ENCODE measurements around the gene PLEKHA1.

The PLEKHA1 gene

DNA sequence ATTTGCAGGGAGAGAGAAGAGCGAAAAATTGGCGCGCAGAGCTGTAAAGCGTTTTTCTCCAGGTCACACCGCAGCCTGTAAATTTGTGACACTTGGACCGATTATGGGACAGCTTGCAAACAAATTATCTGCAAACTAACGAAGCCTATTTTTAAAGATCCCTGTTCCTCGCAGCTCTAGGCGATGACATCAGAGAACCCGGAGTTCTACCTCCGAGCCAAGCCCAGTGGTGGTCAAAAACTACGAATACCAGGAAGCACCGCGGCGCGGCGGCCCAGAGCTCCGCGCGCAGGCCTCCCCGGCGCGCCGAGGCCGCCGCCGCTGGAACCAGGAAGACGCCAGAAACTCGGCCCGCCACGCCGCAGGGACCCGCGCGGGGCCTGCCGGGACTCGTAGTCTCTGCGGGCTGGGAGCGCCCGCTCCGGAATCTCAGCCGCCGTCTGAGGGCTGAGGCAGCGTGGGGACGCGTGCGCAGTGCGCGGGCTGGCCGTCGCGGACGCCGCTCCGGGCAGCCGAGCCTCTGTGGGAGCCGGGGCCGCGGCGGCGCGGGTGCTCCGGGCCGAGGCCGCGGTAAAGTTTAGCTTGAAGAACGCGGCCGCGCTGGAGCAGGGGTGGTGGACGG lies at the start of gene PLEKHA1:
TSS of gene PLEKHA1 (plus strand) at position 472 of the 622 bp plus-strand sequence. CDS start 18,493 bp downstream, outside the sequence.
- Mint-ChIP-seq H3K36me3 (ENCODE audit: low read depth) (peaks cover 7% of the 10 kb centered on the region), H3K4me3 (peak within 1 kb of the TSS; percentile 90), H3K9me3 (no peaks in the 10 kb centered on the region), H3K27ac (peak within 1 kb of the TSS; percentile 97), H3K27me3 (peaks cover 29% of the 10 kb centered on the region), H3K4me1 (ENCODE audit: low read depth) (peaks cover 41% of the 10 kb centered on the region)
- DNase-seq = peak; percentile 94

DNA sequence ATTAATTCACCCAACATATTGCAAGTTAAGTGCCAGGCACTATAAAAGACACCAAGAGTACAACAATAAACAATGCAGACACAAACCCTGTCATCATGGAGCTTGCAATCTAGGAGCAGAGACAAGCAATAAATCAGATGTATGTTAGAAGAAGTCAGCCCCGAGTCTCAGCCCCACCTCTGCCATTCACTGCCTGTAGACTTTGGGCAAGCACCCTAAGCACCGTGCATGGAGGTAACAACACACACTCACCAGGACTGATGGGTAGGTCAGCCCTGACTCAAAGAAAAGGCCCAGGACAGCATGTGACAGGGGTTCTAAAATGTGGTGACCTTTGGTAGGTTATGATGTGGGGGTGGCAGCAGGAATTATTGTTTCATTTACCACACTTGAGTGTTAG lies 49.3 kb upstream of the PLEKHA1 start:
- no peak overlapping the region for H3K27ac Mint-ChIP-seq
- no peak for DNase-seq
- H3K4me3 Mint-ChIP-seq = no peak overlapping the region
- H3K4me1 Mint-ChIP-seq (ENCODE audit: low read depth) = no peaks in the 10 kb centered on the region
- H3K9me3 Mint-ChIP-seq = no peaks in the 10 kb centered on the region
- H3K27me3 Mint-ChIP-seq = peaks cover 53% of the 10 kb centered on the region
- H3K36me3 Mint-ChIP-seq (ENCODE audit: low read depth) = no peaks in the 10 kb centered on the region

DNA sequence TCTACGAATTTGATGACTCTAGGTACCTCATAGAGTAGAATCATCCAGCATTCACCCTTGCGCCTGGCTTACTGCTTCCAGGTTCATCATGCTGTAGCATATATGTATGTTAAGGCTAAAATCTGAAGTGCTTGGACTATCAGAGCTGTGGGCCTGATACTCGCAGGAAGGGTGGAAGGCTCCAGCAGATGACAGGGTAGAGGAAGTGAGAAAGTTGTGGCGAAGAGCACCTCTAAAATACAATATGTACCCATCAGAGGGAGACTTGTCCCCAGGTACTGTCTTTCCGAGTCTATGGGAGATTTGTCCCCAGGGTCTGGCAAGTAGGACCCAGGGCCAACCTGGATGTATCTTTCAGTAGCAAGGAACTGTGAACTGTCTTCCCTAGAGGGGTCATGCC lies 48.1 kb upstream of the PLEKHA1 start:
- no peak overlapping the region for H3K27ac Mint-ChIP-seq
- peaks cover 63% of the 10 kb centered on the region for H3K27me3 Mint-ChIP-seq
- no peak overlapping the region for H3K4me3 Mint-ChIP-seq
- H3K4me1 Mint-ChIP-seq (ENCODE audit: low read depth) = no peaks in the 10 kb centered on the region
- no peak for DNase-seq
- no peaks in the 10 kb centered on the region for H3K36me3 Mint-ChIP-seq (ENCODE audit: low read depth)
- no peaks in the 10 kb centered on the region for H3K9me3 Mint-ChIP-seq

DNA sequence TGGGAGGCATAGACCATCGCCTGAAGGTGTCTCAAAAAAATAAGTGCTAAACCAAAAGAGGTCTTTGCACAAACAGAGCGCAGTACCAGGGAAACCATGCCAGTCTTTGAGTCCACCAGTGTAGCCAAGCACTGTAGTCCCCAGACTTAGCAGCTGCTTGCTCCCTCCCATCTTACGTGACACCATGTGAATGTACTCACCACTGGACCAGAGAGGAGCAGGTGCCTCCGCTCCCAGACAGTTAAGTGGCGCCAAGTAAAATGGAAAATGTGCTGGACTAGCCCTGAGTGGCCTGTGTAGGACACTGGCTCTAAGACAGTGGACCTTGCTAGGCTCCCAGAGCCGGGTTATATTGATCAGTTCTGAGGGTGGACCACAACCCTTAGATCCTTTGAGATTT lies 47.7 kb upstream of the PLEKHA1 start:
- DNase-seq = no peak
- H3K36me3 Mint-ChIP-seq (ENCODE audit: low read depth) = no peaks in the 10 kb centered on the region
- H3K27me3 Mint-ChIP-seq = peaks cover 64% of the 10 kb centered on the region
- no peaks in the 10 kb centered on the region for H3K9me3 Mint-ChIP-seq
- no peak overlapping the region for H3K27ac Mint-ChIP-seq
- H3K4me3 Mint-ChIP-seq = no peak overlapping the region
- no peaks in the 10 kb centered on the region for H3K4me1 Mint-ChIP-seq (ENCODE audit: low read depth)

DNA sequence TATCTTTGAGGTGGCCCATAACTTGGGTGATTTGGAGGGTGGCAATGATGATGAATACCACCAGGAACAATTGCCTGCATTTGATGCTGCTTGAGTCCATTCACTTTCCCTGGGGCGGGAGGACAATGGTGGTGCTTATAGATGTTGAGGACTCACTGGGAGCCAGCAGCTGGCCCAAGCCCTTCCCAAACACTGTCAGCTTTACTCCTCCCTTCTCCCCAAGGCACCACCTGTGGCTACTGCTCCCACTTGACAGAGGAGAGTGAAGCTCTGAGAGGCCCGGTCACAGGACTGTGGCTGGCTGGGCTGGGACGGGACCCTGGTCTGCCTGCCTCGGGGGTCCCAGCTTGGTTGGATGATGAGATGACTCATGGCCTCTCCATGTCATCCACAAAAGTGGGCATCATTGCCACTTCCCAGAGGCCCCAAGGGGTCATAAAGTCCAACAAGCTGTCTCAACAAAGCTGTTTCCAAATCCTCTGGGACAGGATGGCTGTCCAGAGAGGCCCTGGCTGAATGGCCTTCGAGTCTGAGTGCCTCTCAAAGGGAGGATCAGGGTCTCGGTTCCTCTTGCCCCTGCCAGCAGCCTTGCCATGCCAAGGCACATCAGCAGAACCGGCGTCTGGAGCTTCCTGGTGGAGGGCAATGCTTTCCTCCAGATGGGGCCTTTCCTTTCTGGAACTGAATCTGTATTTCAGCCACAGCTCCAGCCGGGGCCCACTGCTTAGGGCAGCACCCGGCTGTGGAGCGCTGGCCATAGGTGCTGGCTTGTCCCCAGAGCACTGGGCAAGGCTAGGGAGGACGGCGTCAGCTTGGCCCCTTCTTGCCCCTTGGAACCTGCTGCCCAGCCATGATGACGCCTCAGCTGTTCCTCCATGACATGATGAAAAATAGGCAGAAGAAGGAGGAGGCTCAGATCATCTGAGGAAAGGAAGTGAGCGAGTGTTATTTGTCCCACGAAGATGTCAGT lies 47.0 kb upstream of the PLEKHA1 start:
- H3K4me3 Mint-ChIP-seq = no peak overlapping the region
- H3K27ac Mint-ChIP-seq = no peak overlapping the region
- no peaks in the 10 kb centered on the region for H3K9me3 Mint-ChIP-seq
- H3K27me3 Mint-ChIP-seq = peaks cover 65% of the 10 kb centered on the region
- H3K4me1 Mint-ChIP-seq (ENCODE audit: low read depth) = no peaks in the 10 kb centered on the region
- DNase-seq = no peak
- no peaks in the 10 kb centered on the region for H3K36me3 Mint-ChIP-seq (ENCODE audit: low read depth)

DNA sequence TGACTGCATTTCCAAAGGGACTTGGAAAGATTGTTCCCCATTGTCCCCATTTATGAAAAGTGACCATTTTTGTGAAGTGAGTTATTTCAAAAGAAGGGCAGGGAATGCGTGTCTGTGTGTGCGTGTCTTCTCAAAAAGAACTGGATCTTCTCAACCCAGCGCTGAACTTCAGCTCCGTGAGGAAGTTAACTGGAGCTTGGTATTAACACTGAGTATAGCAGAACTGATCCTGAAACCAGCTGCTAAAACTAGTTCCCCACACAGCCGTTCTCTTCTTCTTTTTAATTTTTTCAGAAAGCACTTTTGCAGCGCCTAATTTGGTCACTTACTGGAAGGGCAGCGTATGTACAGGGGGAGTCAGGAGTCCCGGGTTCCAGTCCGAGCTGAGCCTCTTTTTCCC lies 45.8 kb upstream of the PLEKHA1 start:
- Mint-ChIP-seq H3K27ac (no peak overlapping the region), H3K27me3 (peaks cover 60% of the 10 kb centered on the region), H3K36me3 (ENCODE audit: low read depth) (no peaks in the 10 kb centered on the region), H3K9me3 (no peaks in the 10 kb centered on the region), H3K4me3 (no peak overlapping the region), H3K4me1 (ENCODE audit: low read depth) (peaks cover 8% of the 10 kb centered on the region)
- no peak for DNase-seq

DNA sequence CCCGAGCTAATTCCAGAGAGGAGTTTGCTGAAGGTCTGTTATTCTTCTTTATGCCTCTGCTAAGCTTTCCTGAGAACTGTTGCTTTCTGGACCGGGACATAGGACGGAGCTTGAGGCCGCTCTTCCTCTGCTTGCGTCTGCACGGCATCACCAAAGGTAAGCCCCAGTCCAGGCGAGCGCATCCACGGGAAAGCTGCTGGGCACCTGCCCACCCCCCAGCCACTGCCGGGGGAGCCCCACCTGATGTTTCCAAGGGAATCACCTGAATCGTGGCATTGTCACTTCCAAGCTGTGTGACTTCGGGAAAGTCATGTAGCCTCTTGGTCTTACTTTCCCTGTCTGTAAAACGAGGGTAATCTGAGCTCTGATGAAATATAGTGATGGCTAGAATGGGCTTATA lies 45.1 kb upstream of the PLEKHA1 start:
- peaks cover 60% of the 10 kb centered on the region for H3K27me3 Mint-ChIP-seq
- no peak overlapping the region for H3K4me3 Mint-ChIP-seq
- no peaks in the 10 kb centered on the region for H3K36me3 Mint-ChIP-seq (ENCODE audit: low read depth)
- no peaks in the 10 kb centered on the region for H3K9me3 Mint-ChIP-seq
- H3K4me1 Mint-ChIP-seq (ENCODE audit: low read depth) = peaks cover 8% of the 10 kb centered on the region
- no peak for DNase-seq
- no peak overlapping the region for H3K27ac Mint-ChIP-seq

DNA sequence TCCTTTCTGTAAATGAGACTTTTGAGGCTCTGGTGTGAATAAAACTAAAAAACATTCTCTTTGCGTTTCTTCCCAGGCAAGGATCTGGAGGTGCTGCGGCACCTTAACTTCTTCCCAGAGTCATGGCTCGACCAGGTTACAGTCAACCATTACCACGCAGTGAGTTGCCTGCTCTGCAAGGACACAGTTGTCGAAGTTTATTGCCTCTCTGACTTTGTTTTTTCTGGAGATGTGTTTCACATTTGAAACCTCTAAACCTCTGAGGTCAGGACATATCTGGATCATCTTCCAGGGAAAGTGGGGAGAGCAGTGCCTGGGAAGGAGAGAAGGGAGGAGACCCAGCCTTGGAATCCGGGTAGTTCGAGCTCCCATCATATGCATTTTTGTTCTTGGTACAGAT lies 43.4 kb upstream of the PLEKHA1 start:
- DNase-seq = no peak
- no peaks in the 10 kb centered on the region for H3K9me3 Mint-ChIP-seq
- no peak overlapping the region for H3K4me3 Mint-ChIP-seq
- peaks cover 52% of the 10 kb centered on the region for H3K27me3 Mint-ChIP-seq
- H3K4me1 Mint-ChIP-seq (ENCODE audit: low read depth) = peaks cover 8% of the 10 kb centered on the region
- H3K27ac Mint-ChIP-seq = no peak overlapping the region
- H3K36me3 Mint-ChIP-seq (ENCODE audit: low read depth) = no peaks in the 10 kb centered on the region

DNA sequence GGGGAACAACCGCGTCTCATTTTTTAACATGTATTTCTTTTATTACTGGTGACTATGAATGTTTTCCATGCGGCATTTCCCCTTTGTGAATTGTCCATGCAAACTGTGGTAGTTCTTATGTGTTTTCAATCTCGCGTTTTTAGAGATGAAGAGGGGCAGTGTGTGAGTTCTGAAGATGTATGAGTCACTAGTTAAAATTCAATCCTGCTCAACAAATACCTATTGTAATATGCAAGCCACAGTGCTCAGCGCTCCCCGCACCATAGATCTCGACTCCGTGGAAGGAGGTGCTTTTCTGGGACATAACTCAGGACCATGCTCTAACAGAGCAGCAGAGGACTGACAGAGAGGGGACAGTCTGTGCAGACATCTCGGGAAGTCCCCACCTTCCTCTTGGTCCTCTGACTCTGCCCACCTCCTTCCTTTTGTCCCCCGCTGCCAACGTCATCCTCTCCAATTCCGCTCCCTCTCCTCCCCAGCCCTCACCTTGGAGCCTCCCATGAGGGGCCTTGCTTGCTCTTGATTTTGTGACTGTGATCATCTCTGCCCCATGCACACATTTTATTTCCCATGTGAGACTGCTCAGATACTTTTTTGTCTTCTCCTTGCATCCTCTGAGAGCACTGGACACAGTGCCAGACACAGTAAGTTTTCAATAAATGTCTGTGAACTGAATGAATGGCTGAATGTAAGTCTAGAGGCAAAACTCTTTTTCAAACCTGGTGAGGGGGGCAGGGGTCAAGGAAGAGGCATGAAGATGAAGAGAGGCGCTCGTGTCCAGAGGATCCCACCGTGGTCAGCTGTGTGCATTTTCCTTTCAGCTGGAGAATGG lies 42.7 kb upstream of the PLEKHA1 start:
- no peaks in the 10 kb centered on the region for H3K9me3 Mint-ChIP-seq
- DNase-seq = no peak
- H3K27ac Mint-ChIP-seq = no peak overlapping the region
- H3K27me3 Mint-ChIP-seq = peaks cover 47% of the 10 kb centered on the region
- H3K4me3 Mint-ChIP-seq = no peak overlapping the region
- peaks cover 8% of the 10 kb centered on the region for H3K4me1 Mint-ChIP-seq (ENCODE audit: low read depth)
- H3K36me3 Mint-ChIP-seq (ENCODE audit: low read depth) = no peaks in the 10 kb centered on the region

DNA sequence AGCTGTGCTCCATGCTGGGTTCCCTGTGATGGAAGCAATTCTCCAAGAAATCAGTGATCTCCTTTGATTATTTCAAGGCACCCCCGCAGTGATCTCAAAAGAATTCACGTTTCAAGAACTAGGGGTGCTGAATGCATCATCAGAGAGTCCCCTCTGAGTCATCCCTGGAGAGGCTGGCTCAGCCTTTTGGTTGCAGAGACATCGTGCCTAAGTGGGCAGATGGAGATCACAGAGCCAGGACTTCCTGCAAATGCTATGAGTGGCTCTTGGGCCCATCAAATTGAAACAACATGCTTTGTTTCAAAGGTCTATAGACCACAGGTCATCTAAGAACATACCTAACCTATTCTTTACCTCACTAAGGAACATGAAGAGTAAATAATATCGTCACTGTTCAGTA lies 41.5 kb upstream of the PLEKHA1 start:
- H3K4me3 Mint-ChIP-seq = no peak overlapping the region
- H3K36me3 Mint-ChIP-seq (ENCODE audit: low read depth) = no peaks in the 10 kb centered on the region
- no peak for DNase-seq
- H3K4me1 Mint-ChIP-seq (ENCODE audit: low read depth) = peaks cover 8% of the 10 kb centered on the region
- no peaks in the 10 kb centered on the region for H3K9me3 Mint-ChIP-seq
- no peak overlapping the region for H3K27ac Mint-ChIP-seq
- peaks cover 42% of the 10 kb centered on the region for H3K27me3 Mint-ChIP-seq

DNA sequence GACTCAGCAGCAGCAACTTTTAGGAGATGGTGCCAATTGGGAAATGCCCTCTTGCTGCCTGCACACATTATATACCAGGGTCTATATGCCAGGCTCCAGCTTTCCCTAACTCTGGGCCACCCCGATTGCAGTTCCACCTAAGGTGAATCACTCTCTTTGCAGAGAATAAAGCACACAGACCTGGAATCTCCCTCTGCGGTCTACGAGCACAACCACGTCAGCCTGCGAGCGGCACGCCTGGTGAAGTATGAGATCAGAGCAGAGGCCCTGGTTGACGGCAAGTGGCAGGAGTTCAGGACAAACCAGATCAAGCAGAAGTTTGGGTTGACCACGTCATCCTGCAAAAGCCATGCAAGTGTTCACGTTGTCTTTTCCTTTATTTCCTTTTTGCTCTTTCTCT lies 38.2 kb upstream of the PLEKHA1 start:
- H3K36me3 Mint-ChIP-seq (ENCODE audit: low read depth) = no peaks in the 10 kb centered on the region
- H3K27me3 Mint-ChIP-seq = peaks cover 18% of the 10 kb centered on the region
- no peak overlapping the region for H3K4me3 Mint-ChIP-seq
- H3K27ac Mint-ChIP-seq = no peak overlapping the region
- H3K4me1 Mint-ChIP-seq (ENCODE audit: low read depth) = peaks cover 8% of the 10 kb centered on the region
- no peaks in the 10 kb centered on the region for H3K9me3 Mint-ChIP-seq
- DNase-seq = no peak

DNA sequence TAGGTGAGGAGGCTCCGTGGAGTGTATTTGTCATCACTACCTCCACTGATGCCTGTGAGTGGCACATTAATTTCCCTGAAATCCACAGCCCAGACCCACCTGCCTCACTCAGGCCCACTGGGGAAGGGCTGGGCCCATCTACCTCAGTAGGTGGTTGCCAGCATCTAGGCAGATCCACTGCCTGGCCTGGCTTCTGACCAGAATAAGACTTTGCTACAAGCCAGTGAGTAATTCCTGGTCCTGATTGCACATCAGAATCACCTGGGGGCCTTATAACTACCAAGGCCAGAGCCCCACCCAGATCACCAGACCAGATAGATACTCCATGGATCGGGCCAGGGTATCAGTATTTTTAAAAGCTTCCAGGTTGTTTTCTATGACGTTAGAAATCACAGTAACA lies 37.5 kb upstream of the PLEKHA1 start:
- Mint-ChIP-seq H3K9me3 (no peaks in the 10 kb centered on the region), H3K4me1 (ENCODE audit: low read depth) (peaks cover 8% of the 10 kb centered on the region), H3K36me3 (ENCODE audit: low read depth) (no peaks in the 10 kb centered on the region), H3K4me3 (no peak overlapping the region), H3K27ac (no peak overlapping the region), H3K27me3 (peaks cover 12% of the 10 kb centered on the region)
- no peak for DNase-seq

DNA sequence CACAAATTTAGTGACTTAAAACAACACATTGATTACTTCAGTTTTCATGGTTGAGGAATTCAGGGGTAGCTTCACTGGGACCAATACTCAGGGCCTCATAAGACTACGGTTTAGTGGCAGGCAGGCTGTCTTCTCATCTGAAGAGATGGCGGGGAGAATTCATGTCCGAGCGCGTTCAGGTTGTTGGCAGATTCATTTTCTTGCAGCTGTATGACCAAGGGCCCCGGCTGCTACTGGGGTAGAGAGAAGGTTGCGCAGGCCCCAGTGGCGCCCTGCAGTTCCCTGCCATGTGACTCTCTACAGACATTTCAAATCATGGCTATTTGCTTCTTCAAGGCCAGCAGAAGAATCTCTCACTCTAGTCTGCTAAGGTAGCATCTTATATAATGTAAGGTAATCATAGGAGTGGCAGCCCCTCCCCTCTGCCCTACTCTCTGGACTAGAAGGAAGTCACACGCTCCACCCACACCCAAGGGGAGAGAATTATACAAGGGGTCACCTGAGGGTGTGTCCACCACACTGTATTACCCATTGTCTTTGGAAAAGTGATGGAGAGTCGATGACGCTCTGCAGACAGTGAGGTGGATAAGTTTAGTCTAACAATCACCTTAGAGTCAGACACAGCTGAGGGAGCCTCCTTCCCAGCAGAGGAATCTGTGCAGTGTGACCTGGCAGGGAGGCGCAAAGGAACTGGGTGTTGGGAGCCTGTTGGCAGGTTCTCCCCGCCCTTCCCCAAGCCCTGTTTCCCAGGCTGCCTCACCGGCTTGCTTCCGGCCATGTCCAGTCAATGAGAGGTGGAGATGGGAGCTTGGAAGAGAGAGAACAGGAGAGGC lies 35.7 kb upstream of the PLEKHA1 start:
- Mint-ChIP-seq H3K27me3 (peaks cover 3% of the 10 kb centered on the region), H3K4me1 (ENCODE audit: low read depth) (peaks cover 4% of the 10 kb centered on the region), H3K27ac (no peak overlapping the region), H3K9me3 (no peaks in the 10 kb centered on the region), H3K4me3 (no peak overlapping the region), H3K36me3 (ENCODE audit: low read depth) (no peaks in the 10 kb centered on the region)
- DNase-seq = no peak
